ENCODE data around the gene C9orf72. TPM values are rescaled to one million over a fixed set of nuclear protein-coding genes. Genes with fewer than 3 reads are reported as not detected.

The C9orf72 gene
- total and polyA plus RNA-seq, 2 donors from 2014 or later: 5.6 to 16.1 TPM

DNA sequence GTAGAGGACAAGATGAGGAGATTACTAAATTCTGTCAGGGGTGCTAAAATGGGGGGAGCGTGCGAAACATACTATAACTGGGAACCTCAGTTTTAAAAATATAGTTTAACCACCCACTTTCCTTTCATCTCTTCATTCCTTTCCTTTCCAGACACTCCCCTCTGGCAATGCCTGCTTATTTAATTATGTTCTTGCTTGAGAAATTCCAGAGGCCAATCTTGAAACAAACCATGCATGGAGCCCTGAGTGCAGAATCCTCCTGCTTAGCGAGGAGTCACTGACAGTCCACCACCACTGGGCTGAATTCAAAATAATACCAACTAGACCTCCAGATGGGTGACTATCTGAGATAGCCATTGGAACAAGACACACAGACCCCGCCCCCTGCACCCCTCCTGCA lies 29.7 kb upstream of the C9orf72 start:
- H3K36me3 ChIP-seq (ENCODE audit: control insufficient read depth in 2 of 3, insufficient read depth in 3 of 3, low read length in 3 of 3): no peaks in the 10 kb centered on the region
- FAIRE-seq (no peak), DNase-seq (peak in 2 of 5 donors; percentile 42 to 46)
- no peak overlapping the region for H3K4me3 ChIP-seq (ENCODE audit: low read length in 3 of 3)
- no peaks in the 10 kb centered on the region for H3K4me1 ChIP-seq (ENCODE audit: control insufficient read depth in 2 of 3, insufficient read depth in 2 of 3, low read depth in 1 of 3, low read length in 3 of 3)
- no peaks in the 10 kb centered on the region for H3K27me3 ChIP-seq (ENCODE audit: control insufficient read depth, insufficient read depth, low read length)
- H3K9ac ChIP-seq (ENCODE audit: low read length in 3 of 3): no peak overlapping the region
- no peaks in the 10 kb centered on the region for H3K9me3 ChIP-seq (ENCODE audit: control insufficient read depth in 2 of 3, insufficient read depth in 1 of 3, low read length in 3 of 3)
- H3K27ac ChIP-seq (ENCODE audit: low read depth in 2 of 2, low read length in 2 of 2): no peak overlapping the region
- no peak for TF ChIP-seq CTCF (IDR thresholded peaks at IDR 0.05; ENCODE audit: borderline replicate concordance, extremely low read depth, insufficient read depth)
- intact Hi-C loops (cut with DNase I): no loop called here

DNA sequence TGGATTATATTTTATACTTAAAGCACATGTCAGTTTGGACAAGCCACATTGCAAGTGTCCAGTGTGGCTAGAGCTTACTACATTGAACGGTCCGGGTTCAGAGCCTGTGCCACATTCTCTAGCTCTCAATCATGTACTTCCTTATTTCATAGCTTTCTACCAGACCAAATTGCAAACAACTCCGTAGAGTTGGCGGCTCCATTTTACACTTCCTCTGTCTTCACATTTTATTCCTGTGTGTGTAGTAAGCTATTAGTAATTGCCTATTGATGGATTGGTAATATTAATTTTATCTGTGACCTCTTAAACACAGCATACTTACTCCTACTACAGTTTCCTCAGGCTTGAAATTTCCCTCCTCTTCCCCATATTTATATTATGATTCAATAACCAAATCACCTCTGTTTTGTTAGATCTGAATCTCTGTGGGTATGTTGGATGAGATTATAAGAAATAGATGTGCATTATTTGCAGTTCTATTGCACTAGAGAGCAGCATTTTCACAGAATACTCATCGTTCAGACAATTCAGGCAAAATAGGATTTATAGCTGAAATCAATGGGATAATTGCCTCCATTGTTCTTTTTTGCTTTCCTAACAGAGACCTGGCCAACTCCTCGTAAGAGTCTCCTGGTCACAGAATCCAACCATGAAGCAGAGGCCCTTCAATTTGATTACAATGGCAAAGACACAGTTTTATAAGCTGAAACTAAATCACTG lies 29.0 kb upstream of the C9orf72 start:
- H3K27ac ChIP-seq (ENCODE audit: low read depth in 2 of 2, low read length in 2 of 2): no peak overlapping the region

GRCh38 chr9:27601396-27601795 lies 28.1 kb upstream of the C9orf72 start:
- no peak overlapping the region for H3K27ac ChIP-seq (ENCODE audit: low read depth in 2 of 2, low read length in 2 of 2)
- TF ChIP-seq CTCF (IDR thresholded peaks at IDR 0.05; ENCODE audit: borderline replicate concordance, extremely low read depth, insufficient read depth): no peak
- no peak overlapping the region for H3K9ac ChIP-seq (ENCODE audit: low read length in 3 of 3)
- FAIRE-seq: no peak
- no peaks in the 10 kb centered on the region for H3K9me3 ChIP-seq (ENCODE audit: control insufficient read depth in 2 of 3, insufficient read depth in 1 of 3, low read length in 3 of 3)
- intact Hi-C loops (cut with DNase I): no loop called here
- no peaks in the 10 kb centered on the region for H3K27me3 ChIP-seq (ENCODE audit: control insufficient read depth, insufficient read depth, low read length)
- no peak overlapping the region for H3K4me3 ChIP-seq (ENCODE audit: low read length in 3 of 3)
- DNase-seq: no peak
- H3K36me3 ChIP-seq (ENCODE audit: control insufficient read depth in 2 of 3, insufficient read depth in 3 of 3, low read length in 3 of 3): no peaks in the 10 kb centered on the region
- no peaks in the 10 kb centered on the region for H3K4me1 ChIP-seq (ENCODE audit: control insufficient read depth in 2 of 3, insufficient read depth in 2 of 3, low read depth in 1 of 3, low read length in 3 of 3)

More for the DNA sequence above, 29.0 kb upstream of the C9orf72 start:
- intact Hi-C loops (cut with DNase I): no loop called here
- H3K9me3 ChIP-seq (ENCODE audit: control insufficient read depth in 2 of 3, insufficient read depth in 1 of 3, low read length in 3 of 3): no peaks in the 10 kb centered on the region
- TF ChIP-seq CTCF (IDR thresholded peaks at IDR 0.05; ENCODE audit: borderline replicate concordance, extremely low read depth, insufficient read depth): no peak
- no peak for DNase-seq
- no peak overlapping the region for H3K9ac ChIP-seq (ENCODE audit: low read length in 3 of 3)
- H3K4me1 ChIP-seq (ENCODE audit: control insufficient read depth in 2 of 3, insufficient read depth in 2 of 3, low read depth in 1 of 3, low read length in 3 of 3): no peaks in the 10 kb centered on the region
- no peak overlapping the region for H3K4me3 ChIP-seq (ENCODE audit: low read length in 3 of 3)
- H3K36me3 ChIP-seq (ENCODE audit: control insufficient read depth in 2 of 3, insufficient read depth in 3 of 3, low read length in 3 of 3): no peaks in the 10 kb centered on the region
- no peaks in the 10 kb centered on the region for H3K27me3 ChIP-seq (ENCODE audit: control insufficient read depth, insufficient read depth, low read length)
- no peak for FAIRE-seq
